Uterus (tissue), 2 donors: ENCODE data around the gene RNF14.

Source experiments
- CTCF ChIP-seq, 4 experiments: fragments of 200-600 bp in 2 of 4; fragments of 450-650 bp in 2 of 4; sonication (generic) in 2 of 4; IDR thresholded peaks; one replicate each; pipeline ENCODE4 v1.5.1; 2016 to 2019; ENCODE audit warnings: antibody characterized with exemption in 4 of 4, mild to moderate bottlenecking in 2 of 4, moderate library complexity in 1 of 4
- POLR2A ChIP-seq, 2 donors: fragments of 450-650 bp; IDR thresholded peaks; one replicate each; pipeline ENCODE4 v1.6.1; 2016; ENCODE audit warnings: antibody characterized with exemption in 2 of 2, mild to moderate bottlenecking in 1 of 2, moderate library complexity in 1 of 2

GRCh38 chr5:142013734-142014521 lies 45.0 kb downstream of the RNF14 start:
- no peak for TF ChIP-seq POLR2A (IDR thresholded peaks at IDR 0.05)
- TF ChIP-seq CTCF (IDR thresholded peaks at IDR 0.05) = no peak
